GM06990 (cell line): ENCODE results near the gene KCNAB1.

Source experiments
- DNase-seq: peaks from one replicate; pipeline ENCODE4 v3.0.0-alpha.2; 2011; ENCODE audit not compliant: insufficient read length; ENCODE audit errors: extremely low read depth
- H3K27me3 ChIP-seq: replicated peaks from 2 replicates; pipeline ENCODE4 v1.6.0; 2011; ENCODE audit warnings: low read length; ENCODE audit not compliant: control insufficient read depth, insufficient read depth
- H3K36me3 ChIP-seq: 2 replicates; pipeline ENCODE4 v1.5.1; 2011; ENCODE audit warnings: low read length; ENCODE audit not compliant: control insufficient read depth, insufficient read depth
- H3K4me3 ChIP-seq: replicated peaks from 2 replicates; pipeline ENCODE4 v1.5.1; 2011; ENCODE audit warnings: low read depth, mild to moderate bottlenecking, control low read depth, low read length
- CTCF ChIP-seq: IDR thresholded peaks from 2 replicates; pipeline ENCODE4 v1.5.1; 2011; ENCODE audit warnings: low read length, control low read depth, mild to moderate bottlenecking, inconsistent platforms; ENCODE audit not compliant: insufficient read depth, poor library complexity, severe bottlenecking

Gene KCNAB1

GRCh38 chr3:156553705-156554356 lies 433.5 kb downstream of the KCNAB1 start:
- TF ChIP-seq CTCF: no peak
- Histone ChIP-seq H3K27me3 (no peaks in the 10 kb centered on the region), H3K4me3 (peak overlapping the region; percentile 97), H3K36me3 (peaks cover 4% of the 10 kb centered on the region)
- no peak for DNase-seq

- DNase-seq: no peak
Observed at GRCh38 chr3:156554515-156554841, 434.1 kb downstream of the KCNAB1 start.

GRCh38 chr3:156554842-156555687 lies 434.7 kb downstream of the KCNAB1 start, which contains the start of gene SSR3:
SSR3 (minus strand) TSS chr3:156555117; CDS start chr3:156555089, 28 bp downstream.
- H3K4me3 ChIP-seq: peak within 1 kb of the TSS; percentile 97
- no peak for TF ChIP-seq CTCF

More at GRCh38 chr3:156554515-156554841, 434.1 kb downstream of the KCNAB1 start:
- H3K4me3 ChIP-seq: peak overlapping the region; percentile 97
- peaks cover 4% of the 10 kb centered on the region for H3K36me3 ChIP-seq
- TF ChIP-seq CTCF: no peak
- H3K27me3 ChIP-seq: no peaks in the 10 kb centered on the region

GRCh38 chr3:156558389-156558788 lies 438.0 kb downstream of the KCNAB1 start:
- no peak for DNase-seq
- H3K27me3 ChIP-seq: no peaks in the 10 kb centered on the region
- TF ChIP-seq CTCF: no peak
- no peak overlapping the region for H3K4me3 ChIP-seq
- no peaks in the 10 kb centered on the region for H3K36me3 ChIP-seq

More at GRCh38 chr3:156554842-156555687, 434.7 kb downstream of the KCNAB1 start, which contains the start of gene SSR3:
- Histone ChIP-seq H3K27me3 (no peaks in the 10 kb centered on the region), H3K36me3 (peaks cover 4% of the 10 kb centered on the region)
- peak; percentile 99 for DNase-seq

- Histone ChIP-seq H3K36me3 (no peaks in the 10 kb centered on the region), H3K4me3 (no peak overlapping the region), H3K27me3 (no peaks in the 10 kb centered on the region)
- no peak for TF ChIP-seq CTCF
- DNase-seq: no peak
Observed at GRCh38 chr3:156559321-156559720, 438.9 kb downstream of the KCNAB1 start.
